Thyroid gland (tissue), 4 donors: ENCODE measurements around the gene NR1H4. TPM values are rescaled to one million over a fixed set of nuclear protein-coding genes. Genes with fewer than 3 reads are reported as not detected.

ENCODE experiments used
- DNase-seq, 2 donors: peaks; one replicate each; pipeline ENCODE4 v3.0.0-alpha.2; 2019
- H3K27ac ChIP-seq, 3 donors: fragments of 200-600 bp; sonication (generic); 1 replicate in 2 of 3; 2 replicates in 1 of 3; pipeline ENCODE4 v1.5.1; 2016 to 2019; ENCODE audit warnings: mild to moderate bottlenecking in 1 of 3, moderate library complexity in 1 of 3
- H3K27me3 ChIP-seq: fragments of 200-600 bp; sonication (generic); one replicate; pipeline ENCODE4 v1.5.1; 2019
- H3K36me3 ChIP-seq, 2 donors: fragments of 200-600 bp; sonication (generic); one replicate each; pipeline ENCODE4 v1.5.1; 2016 to 2019
- H3K4me1 ChIP-seq, 2 donors: fragments of 200-600 bp; sonication (generic); one replicate each; pipeline ENCODE4 v1.5.1; 2017 to 2019
- H3K4me3 ChIP-seq, 3 donors: fragments of 200-600 bp; sonication (generic); replicated peaks in 1 of 3; 1 replicate in 2 of 3; 2 replicates in 1 of 3; pipeline ENCODE4 v1.5.1; 2016; ENCODE audit warnings: mild to moderate bottlenecking in 1 of 3
- H3K9me3 ChIP-seq: fragments of 200-600 bp; sonication (generic); one replicate; pipeline ENCODE4 v1.5.1; 2017
- CTCF ChIP-seq, 6 experiments: fragments of 200-600 bp in 3 of 6; fragments of 450-650 bp in 3 of 6; sonication (generic) in 3 of 6; IDR thresholded peaks; one replicate each; pipeline ENCODE4 v1.5.1; 2016 to 2019; ENCODE audit warnings: antibody characterized with exemption in 6 of 6, mild to moderate bottlenecking in 2 of 6, inconsistent platforms in 1 of 6, moderate library complexity in 1 of 6
- POLR2A ChIP-seq, 2 donors: fragments of 450-650 bp; IDR thresholded peaks; one replicate each; pipeline ENCODE4 v1.6.1; 2017; ENCODE audit warnings: antibody characterized with exemption in 2 of 2, mild to moderate bottlenecking in 2 of 2, moderate library complexity in 1 of 2
- WGBS, 2 donors: methylation state at CpG; one replicate each; pipeline ENCODE4 v1.1.5; 2017; 5-methylcytosine and 5-hydroxymethylcytosine counted together
- intact Hi-C: fragments of 100-400 bp; cut with DNase I; formaldehyde crosslinking; loops from one replicate; pipeline ENCODE4 v1.15.1; 2023
- total RNA-seq, 4 donors: library from RNA; depleted of rRNA; stranded (reverse); fragments of >200 nt; gene quantifications; one replicate each; pipeline ENCODE4 v1.2.3, GENCODE V29; 2016

NR1H4 gene
- total RNA-seq, 4 donors from 2014 or later, result not detected

- Histone ChIP-seq H3K9me3 (no peaks in the 10 kb centered on the region), H3K27ac (no peak overlapping the region), H3K4me3 (no peak overlapping the region), H3K4me1 (peaks cover 5 to 8% of the 10 kb centered on the region in 2 donors), H3K27me3 (no peaks in the 10 kb centered on the region), H3K36me3 (no peaks in the 10 kb centered on the region)
- WGBS, 2 donors, result 95 to 99% methylated on average over 5 of the region's 5 CpGs
- intact Hi-C loops, result no loop called here
- no peak for DNase-seq
- no peak for TF ChIP-seq CTCF (IDR thresholded peaks at IDR 0.05)
- no peak for TF ChIP-seq POLR2A (IDR thresholded peaks at IDR 0.05)
Measured at GRCh38 chr12:100578923-100579322, 105.3 kb downstream of the NR1H4 start.

- Histone ChIP-seq H3K9me3 (no peaks in the 10 kb centered on the region), H3K27me3 (no peaks in the 10 kb centered on the region), H3K4me1 (no peaks in the 10 kb centered on the region), H3K4me3 (no peak overlapping the region), H3K36me3 (no peaks in the 10 kb centered on the region), H3K27ac (no peak overlapping the region)
- no peak for DNase-seq
- TF ChIP-seq POLR2A (IDR thresholded peaks at IDR 0.05), result no peak
- TF ChIP-seq CTCF (IDR thresholded peaks at IDR 0.05), result no peak
- intact Hi-C loops, result no loop called here
- WGBS, 2 donors, result 71 to 94% methylated on average over 2 of the region's 2 CpGs
Measured at GRCh38 chr12:100579844-100580243, 106.2 kb downstream of the NR1H4 start.

DNA sequence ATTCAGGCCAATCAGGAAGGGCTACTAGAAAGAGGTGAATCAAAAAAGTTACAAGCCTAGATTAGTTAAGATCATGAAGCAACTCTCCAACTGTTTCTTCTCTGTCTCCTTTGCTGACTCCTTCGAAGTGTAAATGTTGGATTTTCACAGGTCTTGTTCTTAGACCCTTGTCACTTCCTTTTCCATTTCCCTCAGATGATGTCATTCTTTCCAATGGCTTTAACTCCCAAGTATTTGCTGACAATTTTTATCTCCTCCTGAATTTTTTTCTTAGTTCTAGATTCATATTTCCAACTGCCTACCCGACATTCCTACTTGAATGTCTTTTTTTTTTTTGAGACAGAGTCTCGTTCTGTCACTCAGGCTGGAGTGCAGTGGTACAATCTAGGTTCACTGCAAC lies 110.6 kb downstream of the NR1H4 start:
- intact Hi-C loops, result no loop called here
- H3K27me3 ChIP-seq, result no peaks in the 10 kb centered on the region
- TF ChIP-seq POLR2A (IDR thresholded peaks at IDR 0.05) (no peak), CTCF (IDR thresholded peaks at IDR 0.05) (no peak)
- no peak overlapping the region for H3K4me3 ChIP-seq
- no peak overlapping the region for H3K27ac ChIP-seq
- 77 to 88% methylated on average over 3 of the region's 3 CpGs for WGBS, 2 donors
- H3K9me3 ChIP-seq, result no peaks in the 10 kb centered on the region
- no peaks in the 10 kb centered on the region for H3K4me1 ChIP-seq
- no peaks in the 10 kb centered on the region for H3K36me3 ChIP-seq
- DNase-seq, result no peak

DNA sequence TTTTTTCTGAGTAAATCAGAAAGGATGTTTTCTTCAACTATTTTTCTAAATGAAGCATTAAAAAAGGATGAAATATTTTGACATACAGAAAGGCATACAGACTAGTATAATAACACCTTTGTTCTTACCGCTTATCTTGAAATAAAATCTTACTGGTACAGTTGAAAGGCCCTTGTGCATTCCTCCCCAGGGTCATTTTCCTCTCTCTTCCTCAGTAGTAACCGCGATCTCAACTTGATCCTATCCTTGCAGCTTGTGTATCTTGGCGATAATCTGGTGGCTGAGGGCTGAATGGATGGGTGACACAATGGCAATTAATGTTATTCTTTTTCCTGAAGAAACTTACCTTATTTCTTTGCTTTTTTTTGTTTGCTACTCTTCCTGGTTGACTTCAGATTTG lies 118.3 kb downstream of the NR1H4 start:
- DNase-seq, result no peak
- Histone ChIP-seq H3K4me1 (no peaks in the 10 kb centered on the region), H3K36me3 (no peaks in the 10 kb centered on the region), H3K9me3 (no peaks in the 10 kb centered on the region), H3K4me3 (no peak overlapping the region), H3K27ac (no peak overlapping the region), H3K27me3 (no peaks in the 10 kb centered on the region)
- intact Hi-C loops, result no loop called here
- WGBS, 2 donors, result 93 to 94% methylated on average over 4 of the region's 4 CpGs
- TF ChIP-seq POLR2A (IDR thresholded peaks at IDR 0.05) (no peak), CTCF (IDR thresholded peaks at IDR 0.05) (no peak)

DNA sequence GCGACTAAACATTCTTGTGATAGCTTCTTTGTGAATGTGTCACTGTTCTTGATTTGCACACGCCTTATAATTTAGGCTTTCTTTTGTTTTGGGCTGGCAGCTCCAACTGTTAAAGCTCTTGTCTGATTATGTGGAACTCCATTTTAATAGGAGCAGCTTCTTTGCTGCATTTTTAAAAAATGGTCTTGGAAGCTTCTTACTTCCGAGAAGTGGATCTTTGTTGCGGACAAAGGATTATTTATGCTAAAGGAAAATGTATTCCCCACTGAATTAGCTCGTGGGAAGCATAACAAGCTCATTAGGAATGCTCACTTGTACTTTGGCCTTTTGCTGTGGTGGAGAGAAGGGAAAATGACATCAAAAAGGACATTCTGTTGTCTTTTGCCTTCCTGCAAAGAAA lies 119.8 kb downstream of the NR1H4 start:
- Histone ChIP-seq H3K9me3 (no peaks in the 10 kb centered on the region), H3K36me3 (no peaks in the 10 kb centered on the region), H3K27me3 (no peaks in the 10 kb centered on the region), H3K4me1 (no peaks in the 10 kb centered on the region), H3K27ac (no peak overlapping the region), H3K4me3 (no peak overlapping the region)
- intact Hi-C loops, result no loop called here
- TF ChIP-seq CTCF (IDR thresholded peaks at IDR 0.05), result no peak
- no peak for TF ChIP-seq POLR2A (IDR thresholded peaks at IDR 0.05)
- no peak for DNase-seq
- WGBS, 2 donors, result 58 to 67% methylated on average over 5 of the region's 5 CpGs
